Kidney epithelial cell (primary cell): Measurements from ENCODE around the gene PPP4R3A. TPM values are rescaled to one million over a fixed set of nuclear protein-coding genes. Genes with fewer than 3 reads are reported as not detected.
"Not testable (repeated sequence)": the region's sequence is repeated elsewhere in the genome, so short reads cannot be mapped to it uniquely, and the experiment has no call there.

Experiments
- DNase-seq: peaks from one replicate; pipeline ENCODE4 v3.0.0-alpha.2; 2010; ENCODE audit warnings: low read depth
- H3K27me3 ChIP-seq: 2 replicates; pipeline ENCODE4 v1.6.0; 2011; ENCODE audit warnings: low read length; ENCODE audit not compliant: control insufficient read depth, insufficient read depth
- H3K36me3 ChIP-seq: 2 replicates; pipeline ENCODE4 v1.5.1; 2011; ENCODE audit warnings: low read length; ENCODE audit not compliant: control insufficient read depth, insufficient read depth
- H3K4me3 ChIP-seq: 2 replicates; pipeline ENCODE4 v1.5.1; 2011; ENCODE audit warnings: low read depth, mild to moderate bottlenecking, control low read depth, low read length
- CTCF ChIP-seq: IDR thresholded peaks from 2 replicates; pipeline ENCODE4 v1.5.1; 2011; ENCODE audit warnings: mild to moderate bottlenecking, moderate library complexity, low read length, control low read depth, inconsistent platforms; ENCODE audit not compliant: insufficient read depth, poor library complexity, severe bottlenecking
- total RNA-seq: library from RNA; depleted of rRNA; stranded (reverse); fragments of >200 nt; gene quantifications from 2 replicates; pipeline ENCODE4 v1.2.3, GENCODE V29; 2015

PPP4R3A gene
- total RNA-seq, 1 donor from 2014 or later: 72.0 TPM

DNA sequence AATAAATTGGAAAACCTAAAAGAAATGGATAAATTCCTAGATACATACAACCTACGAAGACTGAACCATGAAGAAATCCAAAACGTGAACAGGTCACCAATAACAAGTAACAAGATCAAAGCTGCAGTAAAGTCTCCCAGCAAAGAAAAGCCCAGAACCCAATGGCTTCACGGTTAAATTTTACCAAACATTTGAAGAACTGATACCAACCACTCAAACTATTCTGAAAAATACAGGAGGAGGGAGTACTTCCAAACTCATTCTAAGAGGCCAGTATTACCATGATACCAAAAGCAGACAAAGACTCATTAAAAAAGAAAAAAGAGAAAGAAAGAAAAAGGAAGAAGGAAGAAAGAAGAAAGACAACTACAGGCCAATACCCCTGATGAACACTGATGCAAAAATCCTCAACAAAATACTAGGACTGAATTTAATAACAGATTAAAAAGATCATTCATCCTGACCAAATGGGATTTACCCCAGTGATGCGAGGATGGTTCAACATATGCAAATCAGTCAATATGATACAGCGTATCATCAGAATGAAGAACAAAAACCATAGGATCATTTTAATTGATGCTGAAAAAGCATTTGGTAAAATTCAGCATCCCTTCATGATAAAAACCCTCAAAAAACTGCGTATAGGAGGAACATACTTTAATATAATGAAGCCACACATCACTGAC is 65.6 kb downstream of the PPP4R3A start:
- no peaks in the 10 kb centered on the region for H3K36me3 ChIP-seq
- DNase-seq: no peak
- no peaks in the 10 kb centered on the region for H3K27me3 ChIP-seq
- H3K4me3 ChIP-seq: no peak overlapping the region
- no peak for TF ChIP-seq CTCF

DNA sequence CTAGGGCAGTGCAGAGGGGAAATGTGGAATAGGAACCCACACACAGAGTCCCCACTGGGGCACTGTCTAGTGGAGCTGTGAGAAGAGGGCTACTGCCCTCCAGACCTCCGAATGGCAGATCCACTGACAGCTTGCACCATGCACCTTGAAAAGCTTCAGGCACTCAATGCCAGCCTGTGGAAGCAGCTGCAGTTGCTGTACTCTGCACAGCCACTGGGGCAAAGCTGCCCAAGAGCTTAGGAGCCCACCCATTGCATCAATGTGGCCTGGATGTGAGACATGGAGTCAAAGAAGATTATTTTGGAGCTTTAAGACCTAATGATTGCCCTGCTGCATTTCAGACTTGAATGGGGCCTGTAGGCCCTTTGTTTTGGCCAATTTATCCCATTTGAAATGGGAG is 70.8 kb downstream of the PPP4R3A start:
- Histone ChIP-seq H3K36me3 (no peaks in the 10 kb centered on the region), H3K4me3 (no peak overlapping the region), H3K27me3 (no peaks in the 10 kb centered on the region)
- TF ChIP-seq CTCF: no peak
- no peak for DNase-seq

- H3K4me3 ChIP-seq: no peak overlapping the region
- H3K27me3 ChIP-seq: no peaks in the 10 kb centered on the region
- H3K36me3 ChIP-seq: no peaks in the 10 kb centered on the region
- DNase-seq: no peak
- TF ChIP-seq CTCF: no peak
These were observed 71.3 kb downstream of the PPP4R3A start for GRCh38 chr14:91438845-91439244.

DNA sequence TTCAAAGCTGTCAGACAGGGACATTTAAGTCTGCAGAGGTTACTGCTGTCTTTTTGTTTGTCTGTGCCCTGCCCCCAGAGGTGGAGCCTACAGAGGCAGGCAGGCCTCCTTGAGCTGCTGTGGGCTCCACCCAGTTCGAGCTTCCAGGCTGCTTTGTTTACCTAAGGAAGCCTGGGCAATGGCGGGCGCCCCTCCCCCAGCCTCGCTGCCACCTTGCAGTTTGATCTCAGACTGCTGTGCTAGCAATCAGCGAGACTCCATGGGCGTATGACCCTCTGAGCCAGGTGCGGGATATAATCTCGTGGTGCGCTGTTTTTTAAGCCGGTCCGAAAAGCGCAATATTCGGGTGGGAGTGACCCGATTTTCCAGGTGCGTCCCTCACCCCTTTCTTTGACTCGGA is 73.8 kb downstream of the PPP4R3A start:
- not testable (repeated sequence) for DNase-seq, H3K4me3 ChIP-seq, H3K36me3 ChIP-seq, H3K27me3 ChIP-seq

DNA sequence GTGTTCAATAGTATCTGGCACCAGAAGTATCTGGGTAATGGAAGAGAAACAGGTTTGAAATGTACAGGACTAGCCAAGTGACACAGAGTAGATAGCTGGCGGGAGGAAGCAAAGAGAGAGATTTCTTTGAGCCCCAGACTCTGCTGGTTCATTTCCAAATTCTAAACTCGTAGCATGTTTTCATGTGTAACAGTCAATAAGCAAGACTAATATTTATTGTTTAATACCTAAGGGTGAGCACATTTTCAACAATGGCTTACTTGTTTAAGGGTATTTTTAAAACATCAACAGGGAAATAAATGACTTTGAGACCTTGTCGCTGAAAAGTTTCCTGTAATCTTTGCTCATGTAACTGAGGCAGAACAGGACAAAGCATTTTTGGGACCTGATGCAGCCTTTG is 80.7 kb downstream of the PPP4R3A start:
- no peaks in the 10 kb centered on the region for H3K27me3 ChIP-seq
- H3K36me3 ChIP-seq: no peaks in the 10 kb centered on the region
- TF ChIP-seq CTCF: no peak
- H3K4me3 ChIP-seq: no peak overlapping the region
- DNase-seq: no peak

GRCh38 chr14:91428931-91429330 is 81.2 kb downstream of the PPP4R3A start:
- not testable (repeated sequence) for H3K27me3 ChIP-seq, DNase-seq, H3K4me3 ChIP-seq, H3K36me3 ChIP-seq

- H3K36me3 ChIP-seq: not testable (repeated sequence)
These were observed 84.6 kb downstream of the PPP4R3A start for GRCh38 chr14:91425531-91425944.

More at GRCh38 chr14:91425531-91425944, 84.6 kb downstream of the PPP4R3A start:
- H3K27me3 ChIP-seq, DNase-seq, H3K4me3 ChIP-seq: not testable (repeated sequence)
